Measurements from ENCODE around the gene ELMO2.
"Not testable (repeated sequence)": the region's sequence is repeated elsewhere in the genome, so short reads cannot be mapped to it uniquely, and the experiment has no call there.

ELMO2 gene

DNA sequence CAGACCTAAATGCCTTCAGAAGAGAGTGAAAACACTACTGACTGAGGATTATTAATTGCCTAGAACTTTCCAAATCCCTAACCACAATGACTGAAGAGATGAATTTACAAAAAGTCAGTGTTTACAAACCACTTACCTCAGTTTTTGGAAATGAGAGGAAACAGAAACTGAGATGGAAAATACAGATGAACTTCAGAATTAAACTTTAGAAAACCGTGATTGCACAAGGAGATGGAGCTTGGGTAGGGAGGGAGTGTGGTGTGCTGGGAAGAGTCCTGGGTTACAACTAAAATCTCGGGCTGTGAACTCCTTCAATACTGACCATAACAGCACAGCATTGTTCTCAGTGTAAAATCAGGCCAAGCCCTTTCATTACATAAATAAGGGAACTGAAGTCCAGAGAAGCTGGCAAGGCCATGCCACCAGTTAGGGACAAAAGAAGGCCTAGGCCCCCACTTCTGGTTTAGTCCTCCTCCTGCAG, 4.0 kb downstream of the ELMO2 start:
- no peak for DNase-seq

- DNase-seq = no peak
Measured at GRCh38 chr20:46401478-46401860, 4.9 kb downstream of the ELMO2 start.

- no peak for DNase-seq
Measured at GRCh38 chr20:46400828-46401477, 5.5 kb downstream of the ELMO2 start.

- DNase-seq = no peak
Measured at GRCh38 chr20:46400253-46400652, 6.2 kb downstream of the ELMO2 start.

DNA sequence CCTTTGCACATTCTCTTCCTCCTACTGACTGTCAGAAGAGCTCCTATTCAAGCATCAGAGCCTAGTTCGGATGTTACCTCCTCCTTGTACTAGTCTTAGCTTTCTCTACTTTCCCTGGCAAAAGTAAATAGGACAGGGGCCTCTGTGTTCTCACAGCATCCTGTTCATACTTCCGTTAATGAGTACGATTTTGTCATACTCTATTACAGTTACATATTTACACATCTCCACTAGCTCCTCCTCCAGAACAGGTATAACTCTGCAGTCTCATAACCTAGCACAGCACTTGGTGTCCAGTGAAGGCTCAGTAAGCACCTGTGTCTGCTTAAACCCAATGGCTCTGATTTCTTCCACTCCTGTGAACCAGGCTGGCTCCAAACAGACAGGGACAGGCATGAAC, 7.0 kb downstream of the ELMO2 start:
- no peak for DNase-seq

GRCh38 chr20:46398963-46399362, 7.5 kb downstream of the ELMO2 start:
- no peak for DNase-seq

DNA sequence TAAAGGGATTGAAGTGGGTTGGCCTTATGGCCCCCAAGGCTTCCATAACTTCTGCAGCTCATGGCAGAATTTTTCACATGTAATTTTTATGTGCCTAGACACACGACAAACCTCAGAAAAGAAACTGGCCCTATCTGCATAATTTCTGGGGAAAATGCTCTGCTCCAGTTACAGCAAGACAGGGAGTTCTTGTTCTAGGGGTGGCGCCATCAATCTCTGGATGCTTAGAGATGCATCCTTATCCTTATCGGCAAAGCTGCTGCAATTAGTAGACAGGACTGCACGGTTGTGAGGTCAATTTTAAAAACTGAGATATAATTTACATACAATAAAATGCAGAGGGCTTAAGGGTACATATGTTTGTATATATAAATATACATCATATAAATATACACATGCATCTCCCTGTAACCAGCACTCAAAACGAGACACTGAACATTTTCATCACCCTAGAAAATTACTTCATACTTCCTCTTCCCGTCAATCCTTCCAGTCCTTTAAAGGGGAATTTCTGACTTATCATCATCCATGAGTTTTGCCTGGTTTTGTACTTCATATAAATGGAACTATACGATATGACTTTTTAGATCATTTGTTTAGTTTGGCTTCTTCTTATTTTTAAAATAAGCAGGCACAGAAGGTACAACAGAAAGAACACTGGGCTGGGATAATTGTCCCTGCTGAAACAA, 10.2 kb downstream of the ELMO2 start:
- no peak for DNase-seq

GRCh38 chr20:46394872-46395760, 11.3 kb downstream of the ELMO2 start:
- DNase-seq = no peak

GRCh38 chr20:46393967-46394366, 12.4 kb downstream of the ELMO2 start:
- no peak for DNase-seq

DNA sequence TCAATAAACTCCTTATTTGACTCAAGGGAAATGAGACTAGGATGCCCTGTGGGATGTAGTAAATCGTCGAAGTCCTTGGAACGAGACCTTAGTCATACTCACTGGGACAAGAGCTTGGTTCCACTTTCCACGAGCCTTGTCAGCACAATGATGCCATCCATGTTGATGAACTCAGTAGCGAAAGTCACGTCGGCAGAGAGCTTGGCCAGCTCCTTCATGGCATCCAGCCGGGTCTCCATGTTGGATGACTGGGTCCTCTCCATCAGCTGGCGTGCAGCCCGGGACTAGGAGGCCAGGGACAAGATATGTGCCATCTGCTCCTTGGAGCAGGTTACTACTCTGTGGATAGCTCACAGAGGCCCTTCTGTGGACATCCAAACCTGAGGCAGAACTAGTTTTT, 17.5 kb downstream of the ELMO2 start:
- DNase-seq = no peak

GRCh38 chr20:46388201-46388836, 18.1 kb downstream of the ELMO2 start:
- DNase-seq = no peak

DNA sequence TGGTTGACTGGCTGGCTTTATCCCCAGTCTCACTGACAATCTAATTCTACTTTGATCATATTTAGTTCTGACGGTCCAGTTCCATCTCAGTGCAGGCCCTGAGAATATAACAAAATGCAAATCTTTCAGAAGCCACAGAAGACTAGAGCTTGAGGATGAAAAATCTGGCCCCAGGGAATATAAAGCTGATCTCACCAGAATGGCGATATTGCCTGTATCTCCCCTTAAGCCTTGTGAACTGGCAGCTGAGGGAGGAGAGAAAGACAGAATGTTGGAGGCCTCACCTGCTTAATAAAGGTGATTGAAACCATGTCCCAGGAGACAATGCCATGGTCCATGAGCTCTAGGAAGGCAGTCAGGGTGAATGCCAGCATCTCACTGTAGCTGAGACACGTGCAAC, 19.4 kb downstream of the ELMO2 start:
- DNase-seq = not testable (repeated sequence)

DNA sequence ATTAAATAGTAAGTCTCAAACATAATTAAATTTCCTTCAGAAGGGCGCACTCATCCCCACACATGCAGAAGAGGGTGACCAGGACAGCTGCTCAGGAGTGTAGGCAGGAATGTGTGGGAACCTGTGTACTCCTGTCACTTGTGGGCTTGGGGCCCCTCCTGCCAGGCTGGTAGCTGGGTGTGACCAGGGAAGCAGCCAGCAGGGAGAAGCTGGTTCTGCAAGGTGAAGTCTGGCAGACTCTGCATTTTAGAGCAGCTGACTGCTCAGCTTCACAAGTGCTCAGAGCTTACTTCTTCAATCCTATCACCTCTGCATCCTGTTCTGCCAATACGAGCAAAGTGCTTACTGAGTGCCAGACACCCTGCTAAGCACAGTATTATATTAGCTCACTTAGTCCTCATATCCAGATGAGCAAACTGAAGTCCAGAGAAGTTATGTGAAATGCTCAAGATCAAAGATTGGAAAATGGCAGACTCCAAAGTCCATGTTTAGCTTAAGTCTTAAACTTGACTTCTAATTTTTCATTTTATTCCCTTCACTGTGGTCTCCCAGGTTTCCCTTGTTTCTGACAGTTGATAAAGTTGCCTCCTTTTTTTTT, 27.9 kb downstream of the ELMO2 start:
- DNase-seq = no peak

GRCh38 chr20:46377518-46377917, 28.9 kb downstream of the ELMO2 start:
- DNase-seq = no peak

- no peak for DNase-seq
Measured at GRCh38 chr20:46376196-46376785, 30.1 kb downstream of the ELMO2 start.

DNA sequence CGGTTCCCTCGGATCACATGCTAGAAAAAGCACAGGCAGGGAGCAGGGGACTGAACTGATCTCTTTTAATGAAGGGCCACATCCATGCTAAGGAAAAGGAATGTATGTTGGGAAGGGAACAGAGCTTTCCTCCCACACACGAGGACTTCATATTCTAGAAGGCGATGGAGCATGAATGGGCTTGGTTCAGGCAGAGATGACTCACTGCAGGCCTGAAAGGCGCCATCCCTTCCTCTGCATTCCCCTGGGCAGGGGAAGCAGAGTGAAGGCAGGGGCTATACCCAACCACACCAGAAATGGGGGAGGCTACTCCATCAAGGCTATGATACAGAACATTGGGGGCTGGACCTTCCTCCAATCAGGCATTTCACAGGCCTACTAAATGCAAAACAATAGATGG, 30.6 kb downstream of the ELMO2 start:
- DNase-seq = no peak

DNA sequence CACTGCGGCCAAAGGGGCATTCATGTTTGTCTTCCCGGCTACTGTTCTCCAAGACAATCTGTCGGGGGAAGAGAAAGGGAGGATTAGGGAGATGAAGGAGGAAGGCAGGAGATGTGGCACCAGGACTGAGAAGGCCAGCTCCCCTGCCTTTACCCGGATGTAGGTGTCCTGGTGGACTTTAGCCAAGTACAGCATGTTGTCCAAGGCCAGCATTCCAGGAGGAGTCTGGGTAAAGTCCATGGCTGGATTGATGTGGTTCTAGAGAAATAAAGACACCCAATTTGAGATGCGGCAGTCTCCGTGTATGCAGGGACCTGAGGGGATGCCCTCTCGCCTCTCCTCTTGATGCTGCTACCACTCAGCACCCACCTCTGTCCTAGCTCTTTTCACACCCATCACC, 32.0 kb downstream of the ELMO2 start:
- no peak for DNase-seq

- no peak for DNase-seq
Measured at GRCh38 chr20:46371656-46372055, 34.8 kb downstream of the ELMO2 start.

DNA sequence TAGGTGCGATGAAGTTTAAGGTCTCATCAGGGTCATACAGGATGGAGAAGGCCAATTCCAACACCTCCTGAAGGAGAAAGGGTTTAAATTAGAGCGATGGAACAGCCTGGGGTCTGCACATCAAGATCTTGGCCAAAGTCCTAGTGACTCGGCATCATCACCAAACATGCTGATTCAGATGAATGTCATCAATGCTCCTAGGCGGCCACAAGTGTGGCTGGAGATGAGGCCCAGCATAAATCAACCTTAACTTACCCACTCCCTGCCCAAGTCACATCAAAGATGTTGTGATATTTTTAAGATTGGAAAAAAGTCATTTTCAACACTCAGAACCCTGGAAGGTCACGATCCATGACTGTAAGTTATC, 37.5 kb downstream of the ELMO2 start:
- no peak for DNase-seq

DNA sequence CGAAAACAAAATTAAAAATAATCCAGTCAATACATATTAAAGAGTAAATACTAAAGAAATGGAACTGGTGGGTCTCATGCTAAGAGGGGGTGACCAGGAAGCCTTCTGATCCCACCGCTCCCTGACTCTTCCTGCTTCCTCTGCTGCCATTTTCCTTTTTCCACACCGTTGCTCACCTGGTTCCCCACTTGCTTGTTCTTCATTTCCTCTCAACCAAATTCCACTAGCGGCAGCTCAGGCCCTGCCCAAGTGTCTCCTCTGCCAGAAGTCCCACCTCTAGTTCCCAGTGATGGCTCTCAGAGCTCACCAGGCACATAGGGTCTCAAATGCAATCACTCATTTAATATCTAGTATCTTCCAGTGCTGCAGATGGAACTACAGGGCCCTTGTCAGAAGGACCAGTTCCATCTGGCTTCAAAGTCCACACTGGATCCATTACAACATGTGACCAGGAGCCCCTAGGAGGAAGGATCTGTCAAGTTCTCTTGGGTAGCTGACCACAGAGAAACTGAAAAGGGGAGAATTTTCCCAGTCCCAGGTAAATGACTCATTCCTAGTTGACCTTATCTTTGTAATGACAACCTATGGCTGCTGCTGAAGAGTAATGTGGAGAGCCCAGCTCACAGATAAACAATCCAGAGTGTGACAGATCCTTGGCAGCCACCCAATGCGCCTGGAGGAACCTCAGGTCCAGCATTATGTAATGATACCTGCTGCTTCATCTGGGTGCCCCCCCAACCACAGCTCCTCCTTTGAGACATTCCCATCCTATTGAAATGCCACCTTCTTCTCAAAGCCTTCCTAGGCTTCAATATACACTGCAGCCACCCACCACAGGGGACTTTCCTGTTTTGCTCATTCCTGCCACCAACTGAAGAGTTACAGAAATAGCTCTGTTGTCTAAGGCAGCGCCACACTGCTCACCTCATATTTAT, 38.2 kb downstream of the ELMO2 start:
- no peak for DNase-seq

DNA sequence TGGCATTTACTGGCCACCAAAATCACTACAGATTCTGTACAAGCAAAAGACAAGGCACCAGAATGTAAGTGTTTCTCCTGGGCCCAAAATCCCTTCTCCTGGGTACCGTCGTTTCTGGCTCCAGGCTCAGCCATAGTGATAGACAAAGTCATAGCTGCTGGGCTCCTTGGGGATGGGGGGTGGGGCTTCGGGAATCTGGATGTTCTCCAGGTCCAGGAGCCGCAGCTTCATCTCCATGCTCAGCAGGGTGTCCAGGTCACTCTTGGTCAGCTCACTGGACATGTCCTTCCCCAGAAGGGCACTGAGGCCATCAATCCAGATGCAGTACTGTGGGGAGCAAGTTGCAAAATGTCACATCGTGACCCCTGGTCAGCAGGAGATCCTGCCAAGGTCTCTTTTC, 39.2 kb downstream of the ELMO2 start:
- DNase-seq = no peak

All from activated effector memory CD4-positive, alpha-beta T cell treated with Interleukin-2 at 50 U/mL for 16 hours (primary cell).